Measurements from ENCODE around the gene CDH3. TPM values are rescaled to one million over a fixed set of nuclear protein-coding genes. Genes with fewer than 3 reads are reported as not detected.

Gene CDH3
- total and polyA plus RNA-seq, 2 donors (not counting 1 experiment from before 2014, with no cell fraction given), result 0.14 TPM; not detected in 1

DNA sequence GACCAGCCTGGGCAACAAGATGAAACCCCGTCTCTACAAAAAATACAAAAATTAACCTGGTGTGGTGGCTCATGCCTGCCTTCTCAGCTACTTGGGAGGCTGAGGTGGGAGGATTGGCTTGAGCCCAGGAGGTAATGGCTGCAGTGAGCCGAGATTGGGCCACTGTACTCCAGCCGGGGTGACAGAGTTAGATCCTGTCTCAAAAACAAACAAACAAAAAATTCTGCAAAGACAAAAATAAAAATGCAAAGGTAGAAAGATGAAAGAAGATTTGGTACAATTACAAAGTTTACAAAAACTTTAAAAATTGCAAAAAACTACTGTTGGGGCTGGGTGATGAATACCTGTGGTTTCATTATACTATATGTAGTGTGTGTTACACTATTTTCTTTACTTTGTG, 86.5 kb downstream of the CDH3 start:
- TF ChIP-seq EZH2 (IDR thresholded peaks at IDR 0.05; ENCODE audit: low read length, missing control alignments), result no peak
- TF ChIP-seq, protein P1, sequence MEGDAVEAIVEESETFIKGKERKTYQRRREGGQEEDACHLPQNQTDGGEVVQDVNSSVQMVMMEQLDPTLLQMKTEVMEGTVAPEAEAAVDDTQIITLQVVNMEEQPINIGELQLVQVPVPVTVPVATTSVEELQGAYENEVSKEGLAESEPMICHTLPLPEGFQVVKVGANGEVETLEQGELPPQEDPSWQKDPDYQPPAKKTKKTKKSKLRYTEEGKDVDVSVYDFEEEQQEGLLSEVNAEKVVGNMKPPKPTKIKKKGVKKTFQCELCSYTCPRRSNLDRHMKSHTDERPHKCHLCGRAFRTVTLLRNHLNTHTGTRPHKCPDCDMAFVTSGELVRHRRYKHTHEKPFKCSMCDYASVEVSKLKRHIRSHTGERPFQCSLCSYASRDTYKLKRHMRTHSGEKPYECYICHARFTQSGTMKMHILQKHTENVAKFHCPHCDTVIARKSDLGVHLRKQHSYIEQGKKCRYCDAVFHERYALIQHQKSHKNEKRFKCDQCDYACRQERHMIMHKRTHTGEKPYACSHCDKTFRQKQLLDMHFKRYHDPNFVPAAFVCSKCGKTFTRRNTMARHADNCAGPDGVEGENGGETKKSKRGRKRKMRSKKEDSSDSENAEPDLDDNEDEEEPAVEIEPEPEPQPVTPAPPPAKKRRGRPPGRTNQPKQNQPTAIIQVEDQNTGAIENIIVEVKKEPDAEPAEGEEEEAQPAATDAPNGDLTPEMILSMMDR (conservative IDR thresholded peaks at IDR 0.05 in 1 of 2, IDR thresholded peaks at IDR 0.05 in 1 of 2; ENCODE audit: low read depth in 1 of 2, low read length in 2 of 2), result no peak
- H3K9ac ChIP-seq (ENCODE audit: insufficient read depth, low read length), result no peak overlapping the region
- H3K4me1 ChIP-seq (ENCODE audit: control insufficient read depth, extremely low read depth, insufficient read depth, low read length), result no peaks in the 10 kb centered on the region
- no peaks in the 10 kb centered on the region for H3K79me2 ChIP-seq (ENCODE audit: control insufficient read depth, insufficient read depth, low read length)
- H4K20me1 ChIP-seq (ENCODE audit: control insufficient read depth, extremely low read depth, insufficient read depth, low read length), result no peaks in the 10 kb centered on the region
- no peak overlapping the region for H3K4me2 ChIP-seq (ENCODE audit: extremely low read depth, insufficient read depth, low read length)
- H2AFZ ChIP-seq (ENCODE audit: low read length), result no peak overlapping the region
- H3K9me3 ChIP-seq (ENCODE audit: control insufficient read depth, insufficient read depth, low read depth, low read length), result no peaks in the 10 kb centered on the region
- DNase-seq (ENCODE audit: low read depth in 2 of 2), result no peak
- H3K36me3 ChIP-seq (ENCODE audit: control insufficient read depth, insufficient read depth, low read length), result no peaks in the 10 kb centered on the region
- no peak overlapping the region for H3K27ac ChIP-seq (ENCODE audit: insufficient read depth, low read length)
- no peaks in the 10 kb centered on the region for H3K27me3 ChIP-seq (ENCODE audit: control insufficient read depth, insufficient read depth, low read length)
- H3K4me3 ChIP-seq (replicated peaks in 1 of 4; ENCODE audit: control extremely low read depth in 1 of 4, insufficient read depth in 1 of 4, low read depth in 3 of 4, low read length in 4 of 4), result no peak overlapping the region

DNA sequence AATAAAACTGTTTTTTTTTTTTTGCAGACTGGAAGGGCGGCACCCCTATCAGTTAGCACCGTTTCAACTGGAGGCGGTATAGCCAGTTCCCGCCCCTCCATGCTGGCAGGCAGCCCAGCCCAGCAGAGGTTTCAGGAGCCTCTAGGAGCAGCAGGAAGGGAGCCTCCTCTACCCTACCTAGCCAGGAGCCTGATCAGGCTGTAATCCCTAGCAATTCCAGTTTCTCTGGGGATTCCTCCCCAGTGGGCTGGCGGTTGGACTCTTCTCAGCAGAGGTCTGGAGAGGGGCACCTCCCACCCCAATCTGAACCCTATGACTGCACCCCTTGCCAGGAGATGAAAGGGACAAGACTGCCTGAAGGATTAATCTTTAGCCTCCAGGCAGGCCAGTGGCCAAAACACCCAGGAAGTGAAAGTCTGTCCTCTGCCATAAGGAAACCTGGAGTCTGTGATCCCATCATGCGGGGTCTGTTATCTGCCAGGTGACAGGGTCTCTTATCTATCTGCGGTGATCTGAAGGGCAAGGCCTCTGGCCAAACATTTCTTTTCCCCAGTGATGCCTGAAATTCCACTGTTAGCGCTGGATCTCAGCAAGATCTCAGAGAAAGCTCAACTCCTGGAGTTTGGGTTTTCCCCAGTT, 87.1 kb downstream of the CDH3 start:
- Histone ChIP-seq H3K79me2 (ENCODE audit: control insufficient read depth, insufficient read depth, low read length) (no peaks in the 10 kb centered on the region), H2AFZ (ENCODE audit: low read length) (no peak overlapping the region), H3K4me3 (replicated peaks in 1 of 4; ENCODE audit: control extremely low read depth in 1 of 4, insufficient read depth in 1 of 4, low read depth in 3 of 4, low read length in 4 of 4) (no peak overlapping the region), H3K9me3 (ENCODE audit: control insufficient read depth, insufficient read depth, low read depth, low read length) (no peaks in the 10 kb centered on the region), H3K36me3 (ENCODE audit: control insufficient read depth, insufficient read depth, low read length) (no peaks in the 10 kb centered on the region), H3K4me1 (ENCODE audit: control insufficient read depth, extremely low read depth, insufficient read depth, low read length) (no peaks in the 10 kb centered on the region), H3K9ac (ENCODE audit: insufficient read depth, low read length) (no peak overlapping the region), H3K4me2 (ENCODE audit: extremely low read depth, insufficient read depth, low read length) (no peak overlapping the region), H3K27me3 (ENCODE audit: control insufficient read depth, insufficient read depth, low read length) (peaks cover 3% of the 10 kb centered on the region), H4K20me1 (ENCODE audit: control insufficient read depth, extremely low read depth, insufficient read depth, low read length) (no peaks in the 10 kb centered on the region), H3K27ac (ENCODE audit: insufficient read depth, low read length) (no peak overlapping the region)
- peak in 1 of 2 donors; percentile 36 for DNase-seq (ENCODE audit: low read depth in 2 of 2)
- TF ChIP-seq EZH2 (IDR thresholded peaks at IDR 0.05; ENCODE audit: low read length, missing control alignments), result no peak
- TF ChIP-seq, protein P1 (conservative IDR thresholded peaks at IDR 0.05 in 1 of 2, IDR thresholded peaks at IDR 0.05 in 1 of 2; ENCODE audit: low read depth in 1 of 2, low read length in 2 of 2), result no peak

DNA sequence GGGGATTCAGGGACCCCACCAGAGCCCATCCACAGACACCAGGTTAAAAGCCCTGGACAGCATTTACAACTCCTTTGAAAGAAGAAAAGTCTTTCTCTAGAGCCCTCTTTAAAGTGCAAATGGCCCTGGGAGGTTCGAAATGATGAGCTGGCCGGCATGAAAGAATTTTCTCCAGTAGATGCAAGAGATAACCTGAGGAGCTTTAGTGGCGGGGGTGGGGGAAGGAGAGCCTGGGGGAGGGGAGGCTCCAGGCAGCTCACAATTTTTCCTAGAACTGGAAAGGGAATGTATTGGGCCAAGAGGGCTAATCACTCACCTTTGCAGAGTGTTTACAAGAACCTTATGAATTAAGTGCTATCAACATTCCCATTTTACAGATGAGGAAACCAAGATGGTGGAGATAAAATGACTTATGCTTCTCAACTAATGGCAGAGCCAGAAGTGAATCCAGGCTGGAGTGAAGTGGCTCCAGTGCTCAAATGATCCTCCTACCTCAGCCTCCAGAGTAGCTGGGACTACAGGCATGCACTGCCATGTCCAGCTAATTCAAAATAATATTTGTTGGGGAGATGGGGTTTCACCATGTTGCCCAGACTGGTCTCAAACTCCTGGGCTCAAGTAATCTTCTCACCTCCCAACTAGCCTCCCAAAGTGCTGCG, 87.8 kb downstream of the CDH3 start:
- DNase-seq (ENCODE audit: low read depth in 2 of 2), result no peak
- Histone ChIP-seq H4K20me1 (ENCODE audit: control insufficient read depth, extremely low read depth, insufficient read depth, low read length) (no peaks in the 10 kb centered on the region), H3K79me2 (ENCODE audit: control insufficient read depth, insufficient read depth, low read length) (no peaks in the 10 kb centered on the region), H3K4me2 (ENCODE audit: extremely low read depth, insufficient read depth, low read length) (no peak overlapping the region), H3K4me1 (ENCODE audit: control insufficient read depth, extremely low read depth, insufficient read depth, low read length) (no peaks in the 10 kb centered on the region), H3K36me3 (ENCODE audit: control insufficient read depth, insufficient read depth, low read length) (no peaks in the 10 kb centered on the region), H3K27me3 (ENCODE audit: control insufficient read depth, insufficient read depth, low read length) (peaks cover 9% of the 10 kb centered on the region), H3K27ac (ENCODE audit: insufficient read depth, low read length) (no peak overlapping the region), H2AFZ (ENCODE audit: low read length) (no peak overlapping the region), H3K4me3 (replicated peaks in 1 of 4; ENCODE audit: control extremely low read depth in 1 of 4, insufficient read depth in 1 of 4, low read depth in 3 of 4, low read length in 4 of 4) (no peak overlapping the region), H3K9me3 (ENCODE audit: control insufficient read depth, insufficient read depth, low read depth, low read length) (no peaks in the 10 kb centered on the region), H3K9ac (ENCODE audit: insufficient read depth, low read length) (no peak overlapping the region)
- no peak for TF ChIP-seq EZH2 (IDR thresholded peaks at IDR 0.05; ENCODE audit: low read length, missing control alignments)
- TF ChIP-seq, protein P1 (conservative IDR thresholded peaks at IDR 0.05 in 1 of 2, IDR thresholded peaks at IDR 0.05 in 1 of 2; ENCODE audit: low read depth in 1 of 2, low read length in 2 of 2), result no peak
